Right kidney (tissue), 1 donor: ENCODE data around the gene BRINP2.

Experiments
- DNase-seq: peaks from one replicate; pipeline ENCODE4 v3.0.0-alpha.2; 2016

Gene BRINP2

GRCh38 chr1:177165069-177165439 lies 5.7 kb upstream of the BRINP2 start:
- no peak for DNase-seq

GRCh38 chr1:177171536-177172123 lies 872 bp downstream of the BRINP2 start:
- no peak for DNase-seq

- DNase-seq, result no peak
Measured at GRCh38 chr1:177172272-177172671, 1.5 kb downstream of the BRINP2 start.

- no peak for DNase-seq
Measured at GRCh38 chr1:177172866-177173265, 2.1 kb downstream of the BRINP2 start.

- DNase-seq, result no peak
Measured at GRCh38 chr1:177173976-177174375, 3.2 kb downstream of the BRINP2 start.

GRCh38 chr1:177174921-177175634 lies 4.3 kb downstream of the BRINP2 start:
- DNase-seq, result no peak

GRCh38 chr1:177181280-177181630 lies 10.5 kb downstream of the BRINP2 start:
- no peak for DNase-seq

GRCh38 chr1:177181631-177182291 lies 11.0 kb downstream of the BRINP2 start:
- peak; percentile 74 for DNase-seq

GRCh38 chr1:177183836-177184235 lies 13.1 kb downstream of the BRINP2 start:
- no peak for DNase-seq

- no peak for DNase-seq
Measured at GRCh38 chr1:177185209-177185608, 14.5 kb downstream of the BRINP2 start.

GRCh38 chr1:177186639-177187038 lies 15.9 kb downstream of the BRINP2 start:
- DNase-seq, result no peak

- no peak for DNase-seq
Measured at GRCh38 chr1:177190308-177190970, 19.7 kb downstream of the BRINP2 start.

- DNase-seq, result no peak
Measured at GRCh38 chr1:177198243-177198642, 27.5 kb downstream of the BRINP2 start.

- DNase-seq, result no peak
Measured at GRCh38 chr1:177200290-177200689, 29.5 kb downstream of the BRINP2 start.

GRCh38 chr1:177206831-177207355 lies 36.1 kb downstream of the BRINP2 start:
- DNase-seq, result no peak

- DNase-seq, result no peak
Measured at GRCh38 chr1:177208920-177209319, 38.2 kb downstream of the BRINP2 start.

GRCh38 chr1:177209357-177209756 lies 38.6 kb downstream of the BRINP2 start:
- DNase-seq, result no peak

GRCh38 chr1:177210071-177210470 lies 39.3 kb downstream of the BRINP2 start:
- no peak for DNase-seq

GRCh38 chr1:177211231-177211630 lies 40.5 kb downstream of the BRINP2 start:
- no peak for DNase-seq

- no peak for DNase-seq
Measured at GRCh38 chr1:177216587-177217202, 45.9 kb downstream of the BRINP2 start.

GRCh38 chr1:177219554-177220458 lies 49.0 kb downstream of the BRINP2 start:
- no peak for DNase-seq

- DNase-seq, result no peak
Measured at GRCh38 chr1:177223359-177223758, 52.6 kb downstream of the BRINP2 start.
